GM19468 (cell line): ENCODE measurements around the gene PTER.

Experiments
- ATAC-seq: cut with Tn5 transposase; IDR thresholded peaks from one replicate; pipeline ENCODE4 v1.9.1; 2021; ENCODE audit warnings: mild to moderate bottlenecking, moderate library complexity, moderate number of reproducible peaks; ENCODE audit not compliant: unreplicated experiment; ENCODE audit errors: extremely low read depth

PTER gene

GRCh38 chr10:16466001-16466400 lies 29.2 kb downstream of the PTER start:
- ATAC-seq, result no peak

DNA sequence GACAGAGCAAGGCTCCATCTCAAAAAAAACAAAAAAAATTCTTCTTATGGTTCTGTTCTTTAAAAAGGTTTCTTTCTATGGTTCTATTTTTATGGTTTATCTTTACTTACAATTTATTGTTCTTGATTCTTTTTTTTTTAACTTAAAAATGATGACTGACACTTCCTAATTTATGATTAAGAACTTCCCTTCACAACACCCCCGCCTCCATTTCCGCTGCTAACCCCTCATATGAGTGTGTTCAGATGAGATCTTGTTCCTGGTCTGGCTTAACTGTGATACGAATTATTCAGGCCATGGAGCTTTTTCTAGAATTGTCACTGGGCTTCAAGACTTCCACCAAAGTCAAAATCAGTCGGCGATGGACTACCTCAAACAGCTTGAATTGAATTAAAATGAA lies 33.9 kb downstream of the PTER start:
- ATAC-seq, result no peak

DNA sequence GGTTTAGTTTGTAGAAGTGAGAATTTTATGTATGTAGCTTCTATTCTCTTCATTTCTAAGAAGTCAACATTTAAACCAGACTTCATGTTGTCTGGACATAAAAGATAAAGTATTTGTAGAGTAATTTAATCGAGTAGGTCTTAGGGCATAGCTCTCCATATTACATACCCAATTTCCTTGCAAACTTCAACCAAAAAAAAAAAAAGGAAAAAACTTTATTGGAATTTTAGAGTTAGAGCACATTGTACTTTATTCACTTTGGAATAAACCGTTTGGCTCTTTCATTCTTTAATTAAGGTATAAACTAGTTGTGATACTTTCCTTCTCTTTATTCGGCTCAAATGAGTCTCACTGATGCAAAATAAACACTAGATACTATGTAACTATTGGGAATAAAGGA lies 36.0 kb downstream of the PTER start:
- no peak for ATAC-seq

GRCh38 chr10:16477757-16478156 lies 40.9 kb downstream of the PTER start:
- ATAC-seq, result no peak

DNA sequence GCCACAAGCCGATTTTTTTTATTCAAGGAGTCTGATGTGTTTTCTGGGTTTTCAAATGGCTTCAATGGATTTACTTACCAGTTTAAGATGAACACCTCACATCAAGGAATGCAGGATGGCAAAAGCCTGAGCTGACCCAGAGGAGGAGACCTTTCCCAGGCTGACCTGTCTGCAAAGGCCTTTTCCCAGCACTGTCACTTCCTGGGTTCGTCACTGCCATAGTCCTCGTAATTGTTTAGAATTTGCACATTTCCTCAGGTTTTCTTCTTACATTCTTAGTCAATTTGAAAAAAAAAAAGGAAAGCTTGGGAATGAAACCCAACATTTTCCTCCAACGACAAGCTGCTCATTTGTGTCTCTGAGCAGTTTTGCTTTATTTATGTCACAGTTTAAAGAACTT lies 42.0 kb downstream of the PTER start:
- no peak for ATAC-seq

DNA sequence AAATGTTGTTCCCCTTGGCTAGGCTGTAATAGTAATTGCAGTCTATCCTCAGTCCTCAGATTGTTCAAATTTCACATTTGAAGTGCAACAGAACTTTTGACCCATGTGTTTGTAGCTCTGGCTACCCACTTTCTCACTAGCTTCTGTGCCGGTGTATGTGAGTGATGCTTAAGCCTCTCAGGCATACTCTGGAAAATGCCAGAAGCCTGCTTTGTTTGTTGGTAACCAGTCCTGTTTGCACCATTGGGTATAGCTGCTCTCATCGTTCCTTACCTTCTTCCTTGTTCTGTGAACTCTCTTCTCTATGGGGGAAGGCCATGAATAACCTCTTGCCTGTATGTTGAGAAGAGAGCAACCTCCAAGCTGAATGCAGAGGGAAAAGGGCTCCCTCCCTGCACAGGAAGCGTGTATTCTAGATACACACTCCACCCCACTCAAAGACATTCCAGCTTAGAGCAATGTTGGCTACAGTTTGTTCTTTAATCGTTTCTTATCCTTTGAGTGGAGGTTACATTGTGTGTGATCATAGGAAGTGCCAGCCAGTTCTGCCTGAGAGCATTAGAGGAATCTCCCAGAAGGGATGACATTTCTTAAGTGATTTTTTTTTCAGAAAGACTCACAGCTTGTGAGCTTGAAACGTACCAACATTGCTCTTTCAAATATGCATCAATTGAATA lies 44.4 kb downstream of the PTER start:
- no peak for ATAC-seq

- ATAC-seq, result no peak
Measured at GRCh38 chr10:16483241-16483917, 46.6 kb downstream of the PTER start.

DNA sequence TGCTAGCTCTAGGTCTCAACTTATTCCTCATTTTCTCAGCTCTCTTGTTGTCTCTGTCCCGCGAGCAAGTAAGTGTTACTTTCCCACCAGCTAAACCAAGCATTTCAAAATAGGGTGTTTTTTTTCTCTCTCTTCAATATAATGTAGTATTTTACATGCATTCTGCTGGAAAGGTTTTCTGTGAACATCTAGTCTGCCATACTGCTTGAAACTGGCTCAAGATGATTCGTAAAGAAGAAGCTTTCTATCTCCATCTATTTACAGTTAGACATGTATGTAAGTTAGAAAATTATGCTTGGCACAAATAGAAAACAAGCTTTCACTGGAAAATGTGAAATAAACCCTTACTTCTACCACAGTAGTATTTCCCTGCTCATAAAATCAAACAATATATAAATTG lies 53.7 kb downstream of the PTER start:
- ATAC-seq, result no peak

- ATAC-seq, result no peak
Measured at GRCh38 chr10:16491933-16492332, 55.1 kb downstream of the PTER start.

DNA sequence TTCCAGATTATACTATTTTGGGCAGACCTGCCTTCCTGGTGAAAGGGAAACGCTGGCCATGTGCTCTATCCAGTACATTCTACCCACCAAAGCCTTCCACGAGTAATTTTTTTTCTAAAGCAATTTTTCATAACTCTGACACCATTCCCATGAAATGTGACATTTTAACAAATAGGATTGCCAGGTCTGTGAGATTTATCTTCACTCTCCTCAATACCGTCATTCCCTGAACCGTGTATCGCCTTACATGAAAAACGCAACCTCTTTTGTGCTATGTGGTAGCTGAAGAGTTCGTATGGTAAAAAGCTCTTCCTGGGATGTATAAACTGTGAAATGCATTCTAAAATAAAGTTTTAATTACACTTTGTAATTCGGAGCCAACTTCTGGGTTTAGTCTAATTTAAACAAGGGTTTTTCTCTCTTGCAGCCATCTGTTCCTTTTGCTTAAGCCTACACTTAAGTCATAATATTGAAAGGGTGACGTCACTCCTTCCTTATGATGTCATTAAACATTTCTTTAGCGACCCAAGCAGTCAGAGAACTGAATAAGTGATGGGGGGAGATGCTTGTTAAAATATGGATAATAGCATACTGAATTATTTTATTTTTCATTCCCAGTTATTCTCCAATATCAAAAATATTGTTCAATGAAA lies 57.2 kb downstream of the PTER start:
- no peak for ATAC-seq

DNA sequence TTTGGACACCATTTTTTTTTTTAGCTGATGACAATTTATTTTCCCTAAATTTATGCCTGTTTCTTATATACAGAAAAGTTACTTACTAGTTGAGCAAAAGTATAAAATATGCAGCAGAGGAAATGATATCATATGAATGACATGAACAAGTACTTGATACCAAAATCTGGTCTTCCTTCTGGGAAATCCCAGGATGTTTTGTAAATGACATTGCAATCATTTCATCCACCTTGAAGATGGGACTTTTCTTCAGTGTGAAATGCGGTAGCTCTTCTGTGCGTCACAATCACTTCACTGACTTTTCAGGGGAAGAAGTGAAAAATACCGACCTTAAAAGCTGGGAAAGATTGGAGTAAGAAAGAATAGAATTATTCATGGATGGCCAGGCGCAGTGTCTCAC lies 61.1 kb downstream of the PTER start:
- ATAC-seq, result no peak

GRCh38 chr10:16505161-16505560 lies 68.4 kb downstream of the PTER start:
- ATAC-seq, result no peak

- ATAC-seq, result no peak
Measured at GRCh38 chr10:16509996-16510395, 73.2 kb downstream of the PTER start.

DNA sequence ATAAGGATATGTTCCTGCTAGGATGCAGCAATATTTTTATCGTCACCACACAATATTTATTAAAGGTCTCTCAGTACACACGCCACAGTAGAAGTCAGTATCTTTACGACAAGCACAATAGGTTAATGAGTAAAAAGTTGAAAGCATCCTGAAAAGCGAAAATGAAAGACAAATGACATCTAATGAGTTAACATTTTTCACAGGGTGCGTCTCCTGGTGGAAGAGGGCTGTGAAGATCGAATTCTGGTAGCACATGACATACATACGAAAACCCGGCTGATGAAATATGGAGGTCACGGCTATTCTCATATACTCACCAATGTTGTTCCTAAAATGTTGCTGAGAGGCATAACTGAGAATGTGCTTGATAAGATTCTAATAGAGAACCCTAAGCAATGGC lies 74.0 kb downstream of the PTER start:
- no peak for ATAC-seq

GRCh38 chr10:16518822-16519221 lies 82.0 kb downstream of the PTER start:
- ATAC-seq, result no peak

GRCh38 chr10:16519250-16519907 lies 82.6 kb downstream of the PTER start:
- no peak for ATAC-seq

DNA sequence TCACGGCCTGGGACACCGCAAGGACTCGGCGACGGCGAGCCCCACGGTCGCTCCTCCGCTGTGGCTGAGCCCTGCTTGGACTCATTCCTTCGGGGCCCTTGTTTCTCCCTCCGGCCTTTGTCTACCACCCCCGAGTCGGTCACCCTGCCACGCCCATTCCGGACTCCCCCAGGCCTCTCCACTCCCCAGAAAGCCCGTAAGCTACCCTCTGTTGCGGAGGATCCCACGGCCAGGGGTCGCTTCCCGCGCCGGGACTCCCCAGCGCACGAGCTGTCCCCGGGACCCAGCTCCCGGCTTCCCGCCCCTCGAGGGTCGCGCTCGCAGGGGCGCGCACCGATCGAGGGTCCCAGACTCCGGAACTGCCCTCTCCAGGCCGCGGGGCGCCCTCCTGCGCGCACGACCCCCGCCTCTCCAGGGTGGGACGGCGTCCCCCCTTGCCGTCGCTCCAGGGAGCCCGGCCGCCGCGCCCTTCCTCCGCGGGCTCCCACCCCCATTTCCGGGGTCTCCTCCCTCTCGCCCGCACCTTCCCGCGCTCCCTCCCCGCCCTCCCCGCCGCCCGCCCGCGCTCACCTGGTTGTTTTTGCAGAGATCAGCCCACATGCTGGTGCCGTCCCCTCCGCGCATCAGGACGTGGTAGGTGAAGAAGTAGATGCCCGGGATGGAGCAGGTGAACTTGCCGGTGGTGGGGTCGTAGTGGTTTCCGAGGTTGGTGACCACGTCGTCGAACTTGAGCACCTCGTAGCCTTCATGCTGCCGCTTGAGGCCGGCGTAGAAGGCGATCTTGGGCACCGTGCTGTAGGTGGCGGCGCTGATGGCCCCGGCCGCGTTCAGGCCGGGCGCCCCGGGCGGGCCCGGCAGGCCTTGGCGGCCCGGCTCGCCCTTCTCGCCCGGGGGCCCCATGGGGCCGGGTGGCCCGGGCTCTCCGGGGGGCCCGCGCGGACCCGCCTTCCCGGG lies 83.4 kb downstream of the PTER start:
- no peak for ATAC-seq

DNA sequence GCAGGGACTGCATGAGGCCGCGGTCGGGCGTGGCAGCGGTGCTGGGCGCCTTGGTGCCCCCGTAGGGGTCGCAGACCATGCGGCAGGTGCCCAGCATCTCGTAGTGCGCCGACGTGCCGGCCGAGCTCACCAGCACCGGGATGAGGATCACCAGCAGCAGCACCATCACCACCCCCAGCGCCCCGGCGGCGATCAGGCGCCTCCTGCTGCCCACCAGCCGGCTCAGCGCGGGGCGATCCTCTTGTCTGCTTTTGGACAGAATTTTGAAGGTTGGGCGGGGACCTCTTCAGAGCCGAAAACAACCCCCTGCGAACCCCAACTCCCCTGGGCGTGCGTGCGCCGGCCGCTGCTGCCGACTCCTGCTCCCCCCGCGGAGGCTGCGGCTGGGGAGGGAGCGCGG lies 84.1 kb downstream of the PTER start:
- no peak for ATAC-seq

DNA sequence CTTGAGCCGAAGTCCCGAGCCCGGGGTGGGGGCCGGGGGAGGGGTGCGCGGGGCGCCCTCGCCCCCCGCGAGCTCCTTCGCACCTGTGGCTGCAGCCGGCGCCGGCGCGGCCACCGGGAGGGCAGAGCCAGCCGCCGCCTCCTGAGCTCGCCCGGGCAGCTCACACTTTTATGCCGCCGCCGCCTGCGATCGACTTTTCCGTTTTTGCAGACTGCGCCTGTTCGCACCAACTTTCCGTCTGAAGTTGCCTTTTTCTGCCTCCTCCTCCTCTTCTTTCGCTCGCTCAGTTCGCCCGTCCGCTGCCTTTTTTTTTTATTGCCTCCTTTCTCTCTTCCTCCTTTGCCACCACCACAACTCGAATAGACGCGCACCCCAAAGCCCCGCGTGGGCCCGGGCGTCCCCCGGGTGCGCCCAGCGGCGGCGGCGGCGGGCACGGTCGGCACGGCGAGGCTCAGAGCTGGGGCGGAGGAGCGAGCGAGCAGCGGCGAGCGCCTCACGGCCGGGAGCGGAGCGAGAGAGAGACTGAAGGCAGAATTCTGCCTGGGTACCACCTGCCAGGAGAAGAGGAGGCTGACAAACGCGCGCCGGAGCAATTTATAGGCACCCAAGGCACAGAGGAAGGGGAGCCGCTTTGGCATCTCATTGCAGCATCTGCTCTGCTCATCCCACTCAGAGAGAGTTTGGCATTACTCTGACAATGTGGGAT lies 84.7 kb downstream of the PTER start, which contains the start of gene C1QL3:
Gene C1QL3 (minus strand): TSS at position 569 of the 706 bp plus-strand sequence. CDS start 814 bp downstream, outside the sequence.
- ATAC-seq, result no peak
